Erythroblast (primary cell): Measurements from ENCODE around the gene STAC.
A peak's percentile ranks its signal among the peaks of the same experiment; 100 is the strongest.

Source experiments
- DNase-seq, 2 experiments: peaks; one replicate each; lab custom pipeline; 2025; lab: John Stamatoyannopoulos, UW
- GATA1 ChIP-seq: IDR thresholded peaks from 2 replicates; pipeline ENCODE4 v1.6.1; 2011; ENCODE audit warnings: low read depth, mild to moderate bottlenecking, control low read depth, low read length, moderate library complexity
- POLR2A ChIP-seq: IDR thresholded peaks from 2 replicates; pipeline ENCODE4 v1.6.1; 2011; ENCODE audit warnings: mild to moderate bottlenecking, low read length

The STAC gene

DNA sequence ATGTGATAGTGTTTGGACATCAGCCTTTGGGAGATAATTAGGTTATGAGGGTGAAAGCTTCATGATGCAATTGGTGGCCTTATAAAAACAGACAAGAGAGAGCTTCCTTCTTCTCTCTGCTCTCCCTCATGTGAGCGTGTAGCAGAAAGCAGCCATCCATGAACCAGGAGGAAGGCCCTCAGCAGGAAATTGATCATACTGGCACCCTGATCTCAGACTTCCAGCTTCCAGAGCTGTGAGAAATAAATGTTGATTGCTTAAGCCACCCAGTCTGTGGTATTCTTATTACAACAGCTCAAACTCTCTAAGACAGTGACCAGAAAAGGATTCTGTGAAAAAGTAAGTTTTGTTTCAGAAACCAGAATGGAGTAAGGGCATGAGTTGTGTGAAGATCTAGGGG is 13.3 kb downstream of the STAC start:
- no peak for DNase-seq
- TF ChIP-seq POLR2A (no peak), GATA1 (no peak)

DNA sequence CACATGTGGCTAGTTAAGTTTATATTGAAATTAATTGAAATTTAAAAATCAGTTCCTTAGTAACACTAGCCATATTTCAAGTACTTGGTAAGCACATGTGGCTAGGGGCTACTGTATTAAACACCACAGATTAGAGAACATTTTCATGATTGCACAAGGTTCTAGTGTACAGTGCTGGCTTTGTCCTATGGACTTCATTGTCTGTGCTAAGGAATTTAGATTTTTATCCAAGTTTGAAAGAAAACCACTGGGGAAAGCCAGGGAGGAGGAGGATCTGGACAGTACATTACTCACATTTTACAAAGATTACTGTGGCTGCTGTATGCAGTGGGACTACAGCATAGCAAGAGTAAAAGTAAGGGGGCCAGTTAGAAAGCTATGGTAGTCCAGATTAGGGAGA is 13.9 kb downstream of the STAC start:
- no peak for DNase-seq
- TF ChIP-seq POLR2A (no peak), GATA1 (no peak)

DNA sequence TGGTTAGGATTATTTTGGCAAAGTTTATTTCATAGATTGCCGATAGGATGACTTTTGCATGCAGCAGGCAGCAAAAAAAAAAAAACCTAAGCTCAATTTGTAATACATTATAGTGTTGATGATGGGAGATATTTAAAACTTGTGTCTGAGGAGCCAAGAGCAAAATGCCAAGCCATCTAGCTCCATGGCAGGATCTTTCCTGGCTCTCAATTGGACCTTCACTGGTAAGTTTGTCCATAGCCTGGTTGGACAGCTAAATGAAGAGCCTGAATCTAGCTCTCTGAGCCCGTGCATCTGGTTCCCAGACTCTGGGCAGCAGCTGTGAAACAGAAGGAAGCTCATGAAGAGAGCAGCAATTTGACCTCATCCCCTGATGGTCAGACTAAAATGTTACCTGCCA is 17.5 kb downstream of the STAC start:
- TF ChIP-seq GATA1: no peak
- no peak for TF ChIP-seq POLR2A
- no peak for DNase-seq

DNA sequence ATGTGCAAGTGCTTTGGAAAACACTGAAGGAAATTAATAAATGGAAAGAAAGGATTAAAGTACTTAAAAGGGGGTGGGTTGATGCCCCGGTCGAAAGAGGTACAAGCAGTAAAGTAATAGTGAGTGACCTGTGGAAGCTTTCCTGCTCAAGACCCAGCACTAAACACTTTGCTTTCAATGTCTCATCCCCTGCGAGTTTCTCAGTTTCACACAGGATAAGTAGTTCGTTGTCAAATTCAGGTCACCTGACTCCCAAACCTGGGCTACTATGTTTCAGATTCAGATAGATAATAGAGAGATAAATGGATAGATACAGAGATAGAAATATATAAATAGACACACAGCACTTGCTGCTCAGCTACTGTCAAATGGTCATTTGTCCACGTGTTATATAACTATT is 19.6 kb downstream of the STAC start:
- no peak for DNase-seq
- TF ChIP-seq GATA1 (no peak), POLR2A (no peak)

DNA sequence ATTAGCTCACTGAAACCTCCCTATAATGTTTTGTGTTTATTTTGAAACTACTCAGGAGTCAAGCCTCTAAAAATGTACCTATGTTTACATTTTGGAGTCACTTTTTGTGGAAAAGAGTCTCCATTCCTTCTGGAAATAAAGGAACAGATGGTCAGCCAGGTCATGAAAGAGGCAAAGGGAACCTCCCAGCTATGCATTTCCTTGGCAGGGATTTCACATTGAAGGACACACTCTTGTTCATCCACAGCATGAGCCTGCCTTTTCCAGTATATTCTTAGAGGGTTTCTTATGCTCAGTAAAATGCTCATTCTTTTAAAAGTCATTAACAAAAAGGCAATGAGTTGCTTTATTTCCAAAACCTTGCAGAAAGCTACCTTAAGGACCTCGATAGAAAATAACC is 20.8 kb downstream of the STAC start:
- DNase-seq: no peak
- TF ChIP-seq POLR2A (no peak), GATA1 (no peak)

DNA sequence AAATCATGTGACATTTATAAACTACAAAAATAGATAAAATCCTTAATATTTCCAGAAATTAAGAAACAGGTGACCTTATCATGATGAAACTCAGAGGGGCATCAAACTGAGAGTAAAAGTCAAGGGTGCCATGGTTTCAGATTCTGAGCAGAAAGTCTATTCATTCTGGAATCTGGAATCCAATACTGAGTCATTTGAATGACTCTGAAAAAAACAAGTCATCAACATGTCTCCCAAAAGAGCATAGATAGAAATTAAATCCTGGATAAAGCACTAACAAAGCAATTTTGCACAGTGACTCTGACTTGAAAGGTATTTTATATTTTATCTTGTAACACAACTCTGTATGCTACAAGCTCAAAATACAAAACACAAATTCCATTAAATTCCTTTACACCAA is 23.4 kb downstream of the STAC start:
- TF ChIP-seq GATA1 (no peak), POLR2A (no peak)
- DNase-seq: no peak

DNA sequence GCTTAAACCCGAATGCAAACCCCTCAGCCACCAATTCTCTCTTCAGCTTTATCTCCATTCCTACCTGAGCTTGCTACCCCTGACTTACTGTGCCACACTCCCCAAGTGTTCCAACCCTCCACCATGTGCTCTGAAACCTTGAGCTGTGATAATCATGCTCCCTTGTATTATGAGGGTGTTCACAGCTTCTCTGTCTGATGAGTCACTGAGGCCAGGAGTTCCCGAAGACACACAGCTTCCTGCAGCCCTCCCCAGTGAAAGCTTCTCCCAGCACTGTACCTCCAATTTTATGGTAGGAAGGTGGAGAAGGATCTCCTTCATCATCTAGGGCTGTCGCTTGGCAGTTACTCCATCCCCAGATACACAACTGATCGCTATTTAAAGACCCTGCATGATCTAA is 24.9 kb downstream of the STAC start:
- no peak for DNase-seq
- TF ChIP-seq POLR2A: no peak
- TF ChIP-seq GATA1: no peak

DNA sequence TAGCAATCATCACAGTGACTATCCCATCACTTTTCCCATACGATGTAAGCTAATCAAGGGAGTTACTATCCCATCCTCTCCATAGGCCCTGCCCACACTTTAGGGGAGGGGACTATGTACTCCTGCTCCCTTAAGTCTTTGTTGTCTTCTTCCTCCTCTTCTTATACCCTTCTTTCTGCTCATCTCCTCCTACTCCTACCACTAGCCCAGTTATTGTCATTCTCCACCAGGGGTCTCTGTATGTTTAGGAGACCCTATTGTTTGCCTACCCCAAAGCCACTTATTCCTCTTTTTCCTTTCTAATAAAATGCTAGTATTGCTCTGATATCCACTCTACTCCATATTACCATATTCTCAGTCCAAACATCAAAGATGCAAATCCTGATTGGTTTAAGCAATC is 27.8 kb downstream of the STAC start:
- TF ChIP-seq POLR2A (no peak), GATA1 (no peak)
- DNase-seq: no peak

DNA sequence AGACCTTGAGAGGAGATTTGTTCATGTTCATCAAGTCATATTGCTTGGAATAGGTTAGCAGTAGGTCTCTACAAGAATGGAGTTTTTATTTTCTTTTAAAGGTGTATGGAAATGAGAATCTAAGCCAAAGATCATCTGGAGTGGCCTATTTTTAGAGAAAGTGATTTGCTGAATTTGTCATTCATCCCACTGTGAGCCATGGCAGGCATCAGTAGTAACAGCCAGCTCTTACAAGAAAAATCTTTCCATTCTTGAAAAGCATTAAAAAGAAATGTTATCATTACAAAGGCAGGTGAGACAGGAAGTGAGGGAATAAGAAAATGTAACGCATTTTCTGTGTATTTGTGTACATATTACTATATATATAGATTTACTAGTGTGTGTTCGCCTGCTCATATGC is 29.6 kb downstream of the STAC start:
- DNase-seq: no peak
- no peak for TF ChIP-seq GATA1
- no peak for TF ChIP-seq POLR2A

DNA sequence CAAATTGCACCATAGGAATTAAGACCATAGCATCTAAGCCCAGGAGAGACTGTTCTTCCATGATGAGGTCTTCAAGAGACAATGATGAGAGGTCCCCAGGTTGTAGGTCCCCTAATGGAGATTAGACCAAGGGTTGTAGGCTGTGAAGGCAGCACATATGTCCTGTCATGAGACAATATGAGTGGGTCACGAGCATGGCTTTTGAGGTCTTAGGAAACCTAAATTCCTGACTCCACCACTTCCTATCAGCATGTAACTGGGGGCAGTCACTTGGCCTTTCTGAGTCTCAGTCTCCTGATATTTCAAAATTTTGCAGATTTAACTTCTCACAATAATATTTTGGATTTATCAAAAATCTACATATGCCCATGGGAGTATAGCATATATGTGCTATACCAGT is 31.3 kb downstream of the STAC start:
- TF ChIP-seq GATA1: no peak
- no peak for TF ChIP-seq POLR2A
- DNase-seq: no peak

DNA sequence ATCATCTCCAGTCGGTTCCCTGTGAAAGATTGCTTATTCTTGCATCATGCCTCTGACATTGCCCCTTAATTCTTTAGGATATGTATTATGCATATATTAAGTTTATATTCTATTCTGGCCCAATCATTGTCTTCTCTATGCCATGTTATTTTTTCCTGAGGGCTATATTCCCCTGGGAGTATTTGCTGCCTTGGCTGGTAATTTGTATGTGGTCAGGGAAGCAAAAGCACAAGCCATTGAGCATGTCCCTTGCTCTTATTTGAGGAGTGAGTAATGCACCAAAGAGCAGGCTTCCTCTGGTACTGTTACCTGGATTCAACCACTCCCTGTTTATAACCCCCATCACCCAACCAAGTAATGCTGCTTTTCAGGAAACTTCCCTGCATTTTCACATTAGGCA is 36.3 kb downstream of the STAC start:
- TF ChIP-seq POLR2A: no peak
- TF ChIP-seq GATA1: no peak
- DNase-seq: peak in 1 of 2 experiments; percentile 24

DNA sequence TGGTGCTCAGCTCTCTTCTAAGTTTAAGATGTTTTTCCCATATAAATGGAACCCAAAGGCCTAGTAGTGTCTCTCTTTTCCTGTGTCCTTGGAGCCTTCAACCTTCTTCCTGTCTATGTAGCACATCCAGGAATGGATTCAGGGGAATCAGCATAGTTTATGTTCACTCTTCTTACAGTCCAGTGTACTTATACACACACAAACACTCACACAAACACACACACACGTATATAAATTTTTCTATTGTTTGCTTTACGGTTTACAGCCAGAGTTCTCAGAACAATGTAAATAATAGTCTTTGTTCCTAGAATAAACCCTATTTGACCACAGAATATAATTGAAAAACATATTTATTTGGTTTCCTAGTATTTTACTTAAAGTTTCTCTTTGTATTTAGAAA is 36.9 kb downstream of the STAC start:
- DNase-seq: no peak
- TF ChIP-seq GATA1 (no peak), POLR2A (no peak)

DNA sequence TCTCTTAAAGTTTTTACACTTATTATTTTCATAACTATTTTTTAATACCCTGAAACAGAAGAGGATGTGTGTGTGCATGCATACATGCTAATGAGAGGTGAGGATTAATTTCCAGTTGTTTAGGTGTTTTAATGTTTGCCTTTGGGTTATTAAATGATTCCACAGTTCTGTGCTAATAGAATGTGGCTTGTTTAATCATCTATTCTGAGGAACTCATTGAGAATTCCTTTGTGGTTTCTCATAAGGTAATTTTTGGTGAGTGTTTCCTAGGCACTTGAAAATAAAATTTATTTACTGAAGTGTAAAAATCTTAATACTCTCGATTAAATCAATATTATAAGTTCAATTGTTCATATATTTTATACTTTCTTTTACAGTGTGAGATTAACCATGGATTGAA is 38.0 kb downstream of the STAC start:
- no peak for TF ChIP-seq POLR2A
- TF ChIP-seq GATA1: no peak
- DNase-seq: no peak

DNA sequence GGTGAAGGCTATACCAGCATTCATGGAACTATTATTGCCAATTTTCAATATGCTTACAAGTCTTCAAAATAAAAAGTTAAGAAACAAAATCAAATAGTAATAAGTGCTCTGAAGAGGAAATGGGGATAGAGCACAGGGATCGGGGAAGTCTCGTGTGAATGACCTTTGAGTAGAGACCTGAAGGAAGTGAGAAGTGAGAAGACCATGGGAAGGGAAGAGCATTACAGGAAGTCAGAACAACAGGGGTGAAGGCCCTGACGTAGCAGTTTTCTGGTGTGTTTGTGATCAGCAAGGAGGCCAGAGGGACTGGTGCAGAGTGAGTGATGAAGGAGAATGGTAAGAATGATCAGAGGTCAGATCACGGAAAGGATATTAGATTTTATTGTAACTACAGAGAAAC is 48.1 kb downstream of the STAC start:
- TF ChIP-seq GATA1 (no peak), POLR2A (no peak)
- no peak for DNase-seq

DNA sequence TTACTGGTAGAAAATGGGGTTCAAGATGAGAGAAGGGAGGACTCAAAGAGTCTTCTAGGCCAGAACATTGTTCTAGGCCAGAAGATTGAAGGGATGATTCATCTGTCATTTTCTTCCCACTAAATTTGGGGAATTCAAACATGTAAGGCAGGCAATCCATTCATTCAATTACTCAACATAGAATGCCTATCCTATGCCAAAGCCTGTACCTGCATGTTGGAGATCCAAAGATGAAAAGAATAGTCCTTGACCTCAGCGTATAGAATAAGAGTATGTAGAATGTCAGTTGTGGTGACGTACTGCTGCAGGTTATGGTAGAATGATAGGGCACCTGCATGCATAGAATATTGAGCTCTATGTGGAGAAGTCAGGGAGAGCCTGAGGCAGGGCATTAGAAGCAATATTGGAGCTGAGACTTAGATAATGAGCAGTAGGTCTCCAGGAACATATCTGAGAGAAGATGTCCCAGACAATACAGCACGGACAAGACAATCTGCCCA is 49.7 kb downstream of the STAC start:
- TF ChIP-seq GATA1 (no peak), POLR2A (no peak)
- no peak for DNase-seq
